ENCODE results near the gene NPIPB8.
"Not testable (repeated sequence)": the region's sequence is repeated elsewhere in the genome, so short reads cannot be mapped to it uniquely, and the experiment has no call there.

Gene NPIPB8

GRCh38 chr16:28609631-28610594 is 28.0 kb upstream of the NPIPB8 start, which contains the start of gene SULT1A1:
Gene SULT1A1, minus strand, starts transcription at chr16:28610044. Its CDS starts 1,189 bp downstream, at chr16:28608855.
- no peak within 1 kb of the TSS for H3K4me3 ChIP-seq (ENCODE audit: low read length)
- no peak for TF ChIP-seq CTCF (conservative IDR thresholded peaks at IDR 0.05; ENCODE audit: low read length)
- no peak for DNase-seq (ENCODE audit: low read depth)

DNA sequence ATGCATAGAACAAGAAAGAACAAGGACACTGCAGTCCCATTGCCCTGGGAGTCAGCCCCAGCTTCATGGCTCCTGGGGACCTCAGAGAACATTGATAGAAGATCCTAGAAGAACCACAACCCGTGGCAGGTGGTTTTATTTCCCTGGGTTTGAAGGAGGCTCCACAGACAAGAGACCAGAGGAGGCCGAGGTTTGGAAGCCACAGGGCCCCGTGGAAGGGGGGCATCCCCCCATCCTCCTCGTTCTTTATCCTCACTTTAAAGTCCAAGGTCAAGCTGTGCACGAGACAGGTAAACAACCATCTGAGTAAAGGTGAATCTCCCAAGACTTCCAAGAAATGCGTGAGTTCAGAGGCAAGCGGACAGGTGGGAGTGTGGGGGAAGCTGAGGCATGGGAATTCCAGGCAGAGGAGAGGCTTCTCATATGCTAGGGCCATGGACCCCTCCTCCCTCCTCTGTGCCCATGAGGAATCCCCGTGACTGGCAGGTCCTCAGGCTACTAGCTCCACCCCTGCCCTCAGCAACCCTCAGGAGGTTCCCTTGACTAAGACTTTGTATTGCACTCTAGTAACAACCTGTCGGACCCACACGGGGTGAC is 27.2 kb upstream of the NPIPB8 start:
- no peak overlapping the region for H3K4me3 ChIP-seq (ENCODE audit: low read length)

GRCh38 chr16:28612359-28613280 is 25.2 kb upstream of the NPIPB8 start:
- DNase-seq (ENCODE audit: low read depth); H3K4me3 ChIP-seq (ENCODE audit: low read length): not testable (repeated sequence)

More for the DNA sequence above, 27.2 kb upstream of the NPIPB8 start:
- DNase-seq (ENCODE audit: low read depth), result no peak
- TF ChIP-seq CTCF (conservative IDR thresholded peaks at IDR 0.05; ENCODE audit: low read length), result no peak

DNA sequence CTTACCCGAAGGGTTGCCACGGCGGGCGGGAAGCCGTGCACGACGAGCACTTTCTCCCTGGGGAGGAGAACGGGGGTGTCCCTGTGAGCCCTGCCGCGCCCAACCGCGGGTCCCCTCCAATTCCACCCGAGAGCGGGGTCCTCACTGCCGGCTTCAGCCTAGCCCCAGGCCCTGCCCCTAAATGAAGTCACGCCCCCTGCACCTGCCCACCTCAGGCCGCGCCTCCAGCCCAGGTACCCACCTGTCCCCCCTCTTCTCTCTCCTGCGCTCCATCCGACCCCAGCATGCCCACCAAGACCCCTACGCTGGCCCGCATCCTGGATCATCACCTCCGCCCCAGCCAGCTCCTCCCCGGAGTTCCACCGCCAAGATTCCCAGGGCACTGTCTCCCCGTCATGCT is 24.0 kb upstream of the NPIPB8 start:
- not testable (repeated sequence) for DNase-seq (ENCODE audit: low read depth); H3K4me3 ChIP-seq (ENCODE audit: low read length)

- not testable (repeated sequence) for H3K4me3 ChIP-seq (ENCODE audit: low read length); DNase-seq (ENCODE audit: low read depth)
These were observed 23.3 kb upstream of the NPIPB8 start for GRCh38 chr16:28614561-28614960.

GRCh38 chr16:28615486-28616223 is 22.2 kb upstream of the NPIPB8 start:
- DNase-seq (ENCODE audit: low read depth), result peak; percentile 32
- not testable (repeated sequence) for H3K4me3 ChIP-seq (ENCODE audit: low read length)
- TF ChIP-seq CTCF (conservative IDR thresholded peaks at IDR 0.05; ENCODE audit: low read length), result peak; percentile 62

GRCh38 chr16:28616224-28616577 is 21.7 kb upstream of the NPIPB8 start:
- not testable (repeated sequence) for H3K4me3 ChIP-seq (ENCODE audit: low read length); DNase-seq (ENCODE audit: low read depth)

DNA sequence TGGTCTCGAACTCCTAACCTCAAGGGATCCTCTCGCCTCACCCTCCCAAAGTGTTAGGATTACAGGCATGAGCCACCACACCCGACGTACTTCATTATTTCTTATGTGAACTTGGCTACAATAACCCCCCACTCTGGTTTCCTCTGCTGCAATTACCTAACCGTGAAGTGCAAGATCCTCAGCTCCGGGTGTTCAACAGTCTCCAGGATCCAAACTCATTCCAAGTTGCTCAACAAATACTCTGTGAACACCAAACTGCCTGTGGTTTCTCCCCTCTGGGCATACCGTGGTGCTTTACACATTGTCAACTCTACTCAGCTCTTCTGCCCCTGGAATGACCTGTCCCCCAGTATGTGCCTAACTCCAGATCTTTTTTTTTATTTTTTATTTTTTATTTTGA is 21.2 kb upstream of the NPIPB8 start:
- H3K4me3 ChIP-seq (ENCODE audit: low read length), result no peak overlapping the region
- no peak for DNase-seq (ENCODE audit: low read depth)
- TF ChIP-seq CTCF (conservative IDR thresholded peaks at IDR 0.05; ENCODE audit: low read length), result no peak
